ENCODE measurements around the gene GRAMD2B.

GRCh38 chr5:126462239-126463014, 39.2 kb downstream of the GRAMD2B start:
- no peak for TF ChIP-seq CTCF (conservative IDR thresholded peaks at IDR 0.05 in 1 of 2, IDR thresholded peaks at IDR 0.05 in 1 of 2; ENCODE audit: extremely low read depth in 1 of 2, insufficient read depth in 1 of 2, low read depth in 1 of 2, low read length in 2 of 2)
- no peak for TF ChIP-seq EZH2 (IDR thresholded peaks at IDR 0.05; ENCODE audit: borderline replicate concordance, low read length)

All from mammary epithelial cell (primary cell).